Measurements from ENCODE around the gene ADCY7. TPM values are rescaled to one million over a fixed set of nuclear protein-coding genes. Genes with fewer than 3 reads are reported as not detected.

Gene ADCY7
- total RNA-seq, 3 donors from 2014 or later (not counting 1 experiment from before 2014, with no cell fraction given) = 479 to 591 (median 512) TPM

DNA sequence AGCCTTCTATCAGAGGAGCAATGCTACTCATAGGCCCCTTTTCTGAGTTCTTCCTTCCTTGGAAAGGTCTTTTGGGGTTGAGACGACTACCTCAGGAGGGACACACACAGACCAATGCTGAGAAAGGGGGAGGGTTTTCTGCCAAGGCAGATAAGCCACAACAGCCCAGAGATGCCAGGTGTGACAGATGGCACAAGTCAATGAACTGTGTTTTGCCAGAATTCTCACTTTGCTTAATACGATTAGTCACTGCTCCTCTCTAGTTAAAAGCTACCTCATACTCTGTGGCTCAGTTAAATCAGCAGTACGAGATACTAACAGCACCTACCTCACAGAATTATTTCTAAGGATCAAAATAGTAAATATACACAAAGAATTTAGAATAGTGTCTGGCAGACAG, 94.4 kb downstream of the ADCY7 start:
- no peaks in the 10 kb centered on the region for H3K27me3 Mint-ChIP-seq (ENCODE audit: low read depth in 2 of 2)
- TF ChIP-seq, protein P1, sequence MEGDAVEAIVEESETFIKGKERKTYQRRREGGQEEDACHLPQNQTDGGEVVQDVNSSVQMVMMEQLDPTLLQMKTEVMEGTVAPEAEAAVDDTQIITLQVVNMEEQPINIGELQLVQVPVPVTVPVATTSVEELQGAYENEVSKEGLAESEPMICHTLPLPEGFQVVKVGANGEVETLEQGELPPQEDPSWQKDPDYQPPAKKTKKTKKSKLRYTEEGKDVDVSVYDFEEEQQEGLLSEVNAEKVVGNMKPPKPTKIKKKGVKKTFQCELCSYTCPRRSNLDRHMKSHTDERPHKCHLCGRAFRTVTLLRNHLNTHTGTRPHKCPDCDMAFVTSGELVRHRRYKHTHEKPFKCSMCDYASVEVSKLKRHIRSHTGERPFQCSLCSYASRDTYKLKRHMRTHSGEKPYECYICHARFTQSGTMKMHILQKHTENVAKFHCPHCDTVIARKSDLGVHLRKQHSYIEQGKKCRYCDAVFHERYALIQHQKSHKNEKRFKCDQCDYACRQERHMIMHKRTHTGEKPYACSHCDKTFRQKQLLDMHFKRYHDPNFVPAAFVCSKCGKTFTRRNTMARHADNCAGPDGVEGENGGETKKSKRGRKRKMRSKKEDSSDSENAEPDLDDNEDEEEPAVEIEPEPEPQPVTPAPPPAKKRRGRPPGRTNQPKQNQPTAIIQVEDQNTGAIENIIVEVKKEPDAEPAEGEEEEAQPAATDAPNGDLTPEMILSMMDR (IDR thresholded peaks at IDR 0.05) = no peak
- ATAC-seq (no peak), DNase-seq (no peak)
- Histone ChIP-seq H3K4me3 (ENCODE audit: low read length) (no peak overlapping the region), H3K36me3 (ENCODE audit: control insufficient read depth, insufficient read depth, low read length) (peaks cover 57% of the 10 kb centered on the region), H3K27ac (ENCODE audit: low read length) (no peak overlapping the region), H3K4me1 (ENCODE audit: control insufficient read depth, insufficient read depth, low read length) (no peaks in the 10 kb centered on the region), H3K27me3 (ENCODE audit: control insufficient read depth, insufficient read depth, low read length) (no peaks in the 10 kb centered on the region), H3K9me3 (ENCODE audit: control insufficient read depth, insufficient read depth, low read length) (no peaks in the 10 kb centered on the region)
- no peaks in the 10 kb centered on the region for H3K9me3 Mint-ChIP-seq
- WGBS (ENCODE audit: insufficient coverage) = 60% methylated on average over 2 of the region's 3 CpGs
- H3K27ac Mint-ChIP-seq = peak overlapping the region in 1 of 2 donors; percentile 45
- intact Hi-C loops (cut with micrococcal nuclease) = loop anchor here (10.0 kb wide), 1 partner anchor 384 kb away; the partner anchor contains the start of gene CYLD
- H3K4me1 Mint-ChIP-seq = peaks cover 42% of the 10 kb centered on the region in 2 donors
- peaks cover 8% of the 10 kb centered on the region for H3K36me3 Mint-ChIP-seq
- no peak overlapping the region for H3K4me3 Mint-ChIP-seq

DNA sequence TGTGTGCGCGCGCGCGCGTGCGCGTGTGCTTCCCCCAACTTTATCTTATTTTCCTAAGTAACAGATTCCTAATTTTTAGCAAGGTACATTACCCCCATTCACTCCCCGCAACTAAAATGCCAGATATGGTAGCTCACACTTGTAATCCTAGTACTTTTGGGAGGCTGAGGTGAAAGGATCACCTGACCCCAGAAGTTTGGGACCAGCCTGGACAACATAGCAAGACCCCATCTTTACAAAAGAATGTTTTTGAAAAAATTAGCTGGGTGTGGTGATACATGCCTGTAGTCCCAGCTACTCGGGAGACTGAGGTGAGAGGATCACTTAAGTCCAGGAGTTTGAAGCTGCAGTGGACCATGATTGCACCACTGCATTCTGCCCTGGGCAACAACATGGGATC, 97.3 kb downstream of the ADCY7 start:
- no peaks in the 10 kb centered on the region for H3K27me3 ChIP-seq (ENCODE audit: control insufficient read depth, insufficient read depth, low read length)
- H3K36me3 ChIP-seq (ENCODE audit: control insufficient read depth, insufficient read depth, low read length) = peaks cover 44% of the 10 kb centered on the region
- TF ChIP-seq, protein P1 (IDR thresholded peaks at IDR 0.05) = no peak
- peaks cover 10% of the 10 kb centered on the region for H3K4me1 ChIP-seq (ENCODE audit: control insufficient read depth, insufficient read depth, low read length)
- no peaks in the 10 kb centered on the region for H3K9me3 ChIP-seq (ENCODE audit: control insufficient read depth, insufficient read depth, low read length)
- H3K4me3 ChIP-seq (ENCODE audit: low read length) = no peak overlapping the region
- intact Hi-C loops (cut with micrococcal nuclease) = loop anchor here (10.0 kb wide), 1 partner anchor 381 kb away; the partner anchor contains the start of gene CYLD
- Mint-ChIP-seq H3K36me3 (peaks cover 8% of the 10 kb centered on the region), H3K4me1 (peaks cover 60 to 63% of the 10 kb centered on the region in 2 donors), H3K9me3 (no peaks in the 10 kb centered on the region), H3K27ac (peak overlapping the region in 1 of 2 donors; percentile 25), H3K4me3 (no peak overlapping the region), H3K27me3 (ENCODE audit: low read depth in 2 of 2) (no peaks in the 10 kb centered on the region)
- H3K27ac ChIP-seq (ENCODE audit: low read length) = no peak overlapping the region
- WGBS (ENCODE audit: insufficient coverage) = 95% methylated on average over 1 of the region's 10 CpGs
- DNase-seq (no peak), ATAC-seq (no peak)

DNA sequence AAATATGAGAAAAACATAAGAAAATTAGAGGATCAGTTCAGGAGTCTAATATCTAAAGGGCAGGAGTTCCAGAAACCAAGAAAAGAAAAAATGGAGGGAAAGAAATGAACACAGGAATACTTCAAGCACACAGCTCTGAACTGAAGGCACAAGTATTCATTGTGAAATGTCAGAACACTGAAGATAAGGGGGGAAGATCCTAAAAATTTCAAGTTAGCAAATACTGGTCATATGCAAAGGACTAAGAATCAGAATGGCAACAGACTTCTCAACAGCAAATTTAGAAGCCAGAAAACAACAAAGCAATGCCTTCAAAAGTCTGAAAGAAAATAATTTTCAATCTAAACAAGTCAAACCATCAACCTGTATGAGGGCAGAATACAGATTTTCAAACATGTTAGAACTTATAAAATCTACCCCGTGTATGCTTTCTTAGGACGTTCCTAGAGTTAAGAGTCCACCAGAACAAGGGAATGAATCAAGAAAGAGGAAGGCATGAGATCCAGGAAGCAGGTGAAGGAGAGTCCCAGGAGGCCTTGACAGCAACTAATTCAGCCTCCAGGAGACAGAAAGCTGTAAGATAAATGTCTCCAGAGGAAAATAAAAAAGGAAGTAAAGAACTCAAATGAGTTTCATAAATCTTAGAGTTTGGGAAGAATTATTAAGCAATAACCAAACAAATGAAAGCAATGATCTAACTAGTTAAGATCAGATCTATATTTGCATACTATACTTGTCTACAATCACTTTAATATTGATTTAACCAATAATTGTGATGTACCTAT, 99.6 kb downstream of the ADCY7 start:
- no peaks in the 10 kb centered on the region for H3K36me3 Mint-ChIP-seq
- no peaks in the 10 kb centered on the region for H3K27me3 Mint-ChIP-seq (ENCODE audit: low read depth in 2 of 2)
- H3K9me3 Mint-ChIP-seq = no peaks in the 10 kb centered on the region
- peak overlapping the region; percentile 10 to 43 for H3K27ac Mint-ChIP-seq
- ATAC-seq (no peak), DNase-seq (no peak)
- H3K9me3 ChIP-seq (ENCODE audit: control insufficient read depth, insufficient read depth, low read length) = no peaks in the 10 kb centered on the region
- TF ChIP-seq, protein P1 (IDR thresholded peaks at IDR 0.05) = no peak
- no peaks in the 10 kb centered on the region for H3K27me3 ChIP-seq (ENCODE audit: control insufficient read depth, insufficient read depth, low read length)
- no peak overlapping the region for H3K4me3 ChIP-seq (ENCODE audit: low read length)
- peaks cover 27% of the 10 kb centered on the region for H3K36me3 ChIP-seq (ENCODE audit: control insufficient read depth, insufficient read depth, low read length)
- 18% methylated on average over 2 of the region's 2 CpGs for WGBS (ENCODE audit: insufficient coverage)
- intact Hi-C loops (cut with micrococcal nuclease) = loop anchor here (5.0 to 10.0 kb wide), 2 partner anchors 39 to 379 kb away; partner anchors contain the start of gene CYLD
- H3K4me1 ChIP-seq (ENCODE audit: control insufficient read depth, insufficient read depth, low read length) = peaks cover 10% of the 10 kb centered on the region
- H3K27ac ChIP-seq (ENCODE audit: low read length) = no peak overlapping the region
- peak overlapping the region; percentile 45 for H3K4me3 Mint-ChIP-seq
- peaks cover 59 to 61% of the 10 kb centered on the region in 2 donors for H3K4me1 Mint-ChIP-seq

Other genes starting within 250 kb of the ADCY7 start
- gene CNEP1R1, start 241.3 kb upstream of the ADCY7 start, total RNA-seq = 10 to 100 TPM; 34.3 to 41.6 (median 37.5) TPM
- 10 to 100 TPM; 14.6 to 25.0 (median 21.4) TPM for gene HEATR3, start 200.6 kb upstream of the ADCY7 start, total RNA-seq
- 10 to 100 TPM; 37.5 to 48.7 (median 44.4) TPM for gene TENT4B, start 113.2 kb upstream of the ADCY7 start, total RNA-seq
- 100 to 1,000 TPM in 1 of 3 donors, 10 to 100 TPM in 2; 89.2 to 118 (median 94.9) TPM for gene BRD7, start 102.4 kb downstream of the ADCY7 start, total RNA-seq

Data from natural killer cell (primary cell).